ENCODE measurements around the gene PIGX. TPM values are rescaled to one million over a fixed set of nuclear protein-coding genes. Genes with fewer than 3 reads are reported as not detected.

The PIGX gene
- total RNA-seq, 1 donor from 2014 or later = 26.6 TPM

DNA sequence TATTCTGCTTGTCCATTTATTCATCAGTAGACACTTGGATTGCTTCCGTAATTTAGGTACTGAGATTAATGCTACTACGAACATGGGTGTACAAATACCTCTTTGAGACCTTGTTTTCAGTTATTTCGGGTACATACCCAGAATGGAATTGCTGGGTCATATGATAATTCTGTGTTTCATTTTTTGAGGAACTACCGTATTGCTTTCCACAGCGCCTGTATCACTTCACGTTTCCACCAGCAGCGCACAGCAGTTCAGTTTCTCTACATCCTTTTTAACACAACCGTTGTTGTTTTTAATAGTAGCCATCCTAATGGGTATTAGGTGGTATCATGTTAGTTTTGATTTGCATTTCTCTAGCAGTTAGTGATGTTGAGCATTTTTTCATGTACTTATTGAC, 36.9 kb downstream of the PIGX start:
- Mint-ChIP-seq H3K4me3 (ENCODE audit: unreplicated experiment) (no peak overlapping the region), H3K4me1 (ENCODE audit: unreplicated experiment) (peaks cover 17% of the 10 kb centered on the region), H3K27me3 (ENCODE audit: unreplicated experiment) (no peaks in the 10 kb centered on the region), H3K9me3 (ENCODE audit: unreplicated experiment) (no peaks in the 10 kb centered on the region), H3K27ac (ENCODE audit: unreplicated experiment) (no peak overlapping the region), H3K36me3 (ENCODE audit: unreplicated experiment) (peaks cover 14% of the 10 kb centered on the region)
- no peak for DNase-seq (ENCODE audit: extremely low spot score, unreplicated experiment)
- TF ChIP-seq CTCF (IDR thresholded peaks at IDR 0.05) = no peak

DNA sequence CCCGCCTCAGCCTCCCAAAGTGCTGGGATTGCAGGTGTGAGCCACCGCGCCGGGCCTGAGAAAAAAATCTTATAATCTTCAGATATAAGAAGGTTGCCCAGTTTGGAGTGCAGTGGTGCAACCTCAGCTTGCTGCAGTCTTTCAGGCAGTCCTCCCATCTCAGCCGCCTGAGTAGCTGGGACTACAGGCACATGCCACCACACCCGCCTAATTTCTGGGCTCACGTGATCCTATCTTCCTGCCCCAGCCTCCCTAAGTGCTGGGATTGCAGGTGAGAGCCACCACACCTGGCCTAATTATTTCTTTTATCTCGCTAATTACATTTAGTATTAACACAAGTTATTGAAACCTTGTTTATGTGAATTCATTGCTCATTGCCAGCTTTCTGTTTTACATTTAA, 41.0 kb downstream of the PIGX start:
- Mint-ChIP-seq H3K4me3 (ENCODE audit: unreplicated experiment) (no peak overlapping the region), H3K27ac (ENCODE audit: unreplicated experiment) (no peak overlapping the region), H3K9me3 (ENCODE audit: unreplicated experiment) (no peaks in the 10 kb centered on the region), H3K4me1 (ENCODE audit: unreplicated experiment) (peaks cover 34% of the 10 kb centered on the region), H3K36me3 (ENCODE audit: unreplicated experiment) (peaks cover 30% of the 10 kb centered on the region), H3K27me3 (ENCODE audit: unreplicated experiment) (no peaks in the 10 kb centered on the region)
- no peak for DNase-seq (ENCODE audit: extremely low spot score, unreplicated experiment)
- no peak for TF ChIP-seq CTCF (IDR thresholded peaks at IDR 0.05)

DNA sequence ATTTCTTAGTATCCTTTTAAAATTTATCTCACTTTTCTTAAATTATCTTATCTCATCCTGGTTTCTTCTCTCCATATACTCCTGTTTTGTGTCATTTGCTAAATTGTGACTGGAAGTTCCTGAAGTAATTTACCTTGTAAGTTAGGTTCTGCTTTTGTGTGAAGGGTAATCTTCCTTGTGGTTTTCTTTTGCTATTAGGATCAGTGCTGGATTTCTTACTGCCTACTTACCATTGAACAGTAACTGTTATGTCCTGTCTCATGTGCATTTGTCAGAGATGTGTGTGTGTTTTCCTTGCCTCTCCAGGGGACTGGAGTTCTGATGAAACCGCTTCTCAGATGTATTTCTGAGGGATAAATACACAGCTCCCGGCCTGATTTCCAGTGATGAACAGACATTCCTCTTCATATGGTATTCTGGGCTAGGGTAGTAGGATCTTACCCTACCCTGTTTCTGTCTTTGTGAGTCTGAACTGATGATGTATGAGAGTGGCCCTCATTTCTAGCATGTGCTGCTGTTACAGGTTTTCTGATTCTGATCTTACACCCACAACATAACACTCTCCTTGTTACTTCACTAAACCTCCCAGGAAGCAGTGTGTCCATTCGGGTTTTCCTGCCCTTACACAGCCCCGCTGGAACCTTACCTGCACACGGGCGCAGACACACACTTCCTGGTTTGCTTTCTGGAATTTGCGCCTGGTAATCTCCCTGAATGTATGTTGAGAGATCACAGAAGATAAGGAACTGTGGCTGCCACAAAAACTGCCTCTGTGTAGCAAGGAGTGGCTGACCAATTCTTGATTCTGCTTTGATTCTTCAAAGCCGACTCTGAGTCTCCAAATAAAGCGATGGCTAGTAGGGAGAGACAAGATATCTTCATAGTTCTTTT, 42.2 kb downstream of the PIGX start:
- Mint-ChIP-seq H3K4me3 (ENCODE audit: unreplicated experiment) (no peak overlapping the region), H3K4me1 (ENCODE audit: unreplicated experiment) (peaks cover 41% of the 10 kb centered on the region), H3K27me3 (ENCODE audit: unreplicated experiment) (no peaks in the 10 kb centered on the region), H3K27ac (ENCODE audit: unreplicated experiment) (peak overlapping the region; percentile 70), H3K9me3 (ENCODE audit: unreplicated experiment) (no peaks in the 10 kb centered on the region), H3K36me3 (ENCODE audit: unreplicated experiment) (peaks cover 23% of the 10 kb centered on the region)
- DNase-seq (ENCODE audit: extremely low spot score, unreplicated experiment) = no peak
- no peak for TF ChIP-seq CTCF (IDR thresholded peaks at IDR 0.05)

DNA sequence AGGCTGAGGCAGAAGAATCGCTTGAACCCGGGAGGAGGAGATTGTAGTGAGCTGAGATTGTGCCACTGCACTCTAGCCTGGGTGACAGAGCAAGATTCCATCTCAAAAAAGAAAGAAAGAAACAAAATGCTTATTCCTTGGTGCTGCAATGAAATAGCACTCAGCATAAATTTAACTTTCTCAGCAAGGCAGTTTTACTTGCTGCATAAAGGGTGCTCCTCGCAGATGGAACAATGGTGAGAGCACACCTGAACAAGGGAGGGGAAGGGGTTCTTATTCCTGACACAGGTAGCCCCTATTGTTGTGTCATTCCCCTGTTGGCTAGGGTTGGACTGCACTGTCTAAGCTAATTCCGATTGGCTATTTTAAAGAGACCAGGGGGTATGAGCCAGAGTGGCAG, 44.6 kb downstream of the PIGX start:
- H3K36me3 Mint-ChIP-seq (ENCODE audit: unreplicated experiment) = peaks cover 23% of the 10 kb centered on the region
- no peaks in the 10 kb centered on the region for H3K9me3 Mint-ChIP-seq (ENCODE audit: unreplicated experiment)
- H3K27ac Mint-ChIP-seq (ENCODE audit: unreplicated experiment) = no peak overlapping the region

More for the DNA sequence above, 44.6 kb downstream of the PIGX start:
- Mint-ChIP-seq H3K4me3 (ENCODE audit: unreplicated experiment) (no peak overlapping the region), H3K4me1 (ENCODE audit: unreplicated experiment) (peaks cover 38% of the 10 kb centered on the region), H3K27me3 (ENCODE audit: unreplicated experiment) (no peaks in the 10 kb centered on the region)
- no peak for TF ChIP-seq CTCF (IDR thresholded peaks at IDR 0.05)
- no peak for DNase-seq (ENCODE audit: extremely low spot score, unreplicated experiment)
